Measurements from ENCODE around the gene NXF2B. TPM values are rescaled to one million over a fixed set of nuclear protein-coding genes. Genes with fewer than 3 reads are reported as not detected.
"Not testable (repeated sequence)": the region's sequence is repeated elsewhere in the genome, so short reads cannot be mapped to it uniquely, and the experiment has no call there.

Gene NXF2B
- total and polyA plus RNA-seq, 2 of the 8 experiments (the other 6 are each of a cell fraction or from before 2014, with no cell fraction given), result not detected

GRCh38 chrX:102471762-102472220 lies 32.0 kb upstream of the NXF2B start, which contains the start of gene TCP11X2:
TSS of gene TCP11X2 (minus strand) at chrX:102471812.
- POLR2A ChIA-PET (ENCODE audit: partially characterized antibody), result not testable (repeated sequence)

GRCh38 chrX:102470215-102470614 lies 30.4 kb upstream of the NXF2B start:
- FAIRE-seq; H4K8ac ChIP-seq (ENCODE audit: extremely low read depth, insufficient read depth, low read length): not testable (repeated sequence)

More at GRCh38 chrX:102471762-102472220, 32.0 kb upstream of the NXF2B start, which contains the start of gene TCP11X2:
- H3K4me3 ChIP-seq (ENCODE audit: extremely low read depth in 1 of 4, insufficient read depth in 2 of 4, low read depth in 3 of 4, low read length in 4 of 4); H2BK120ac ChIP-seq (replicated peaks; ENCODE audit: low read depth, low read length); H3K27me3 ChIP-seq (replicated peaks in 1 of 4; ENCODE audit: control insufficient read depth in 3 of 4, extremely low read depth in 1 of 4, insufficient read depth in 3 of 4, low read length in 3 of 4); H3K79me2 ChIP-seq (ENCODE audit: control insufficient read depth in 1 of 2, insufficient read depth in 2 of 2, low read length in 2 of 2); H3K23ac ChIP-seq (ENCODE audit: insufficient read length); H2BK5ac ChIP-seq (ENCODE audit: low read depth, low read length); H3K79me1 ChIP-seq (ENCODE audit: low read depth, low read length); H4K91ac ChIP-seq (replicated peaks; ENCODE audit: insufficient read length, low read length); H3K23me2 ChIP-seq (ENCODE audit: low read depth, low read length); H2AK5ac ChIP-seq (ENCODE audit: low read depth, low read length); H4K8ac ChIP-seq (ENCODE audit: extremely low read depth, insufficient read depth, low read length); H3K56ac ChIP-seq (replicated peaks; ENCODE audit: insufficient read length, low read depth, low read length); H3K27ac ChIP-seq (ENCODE audit: low read depth, low read length); H3K14ac ChIP-seq (ENCODE audit: insufficient read length); H3K4me1 ChIP-seq (replicated peaks in 1 of 4; ENCODE audit: control insufficient read depth in 3 of 4, insufficient read depth in 4 of 4, low read length in 3 of 4); H3K4ac ChIP-seq (replicated peaks; ENCODE audit: insufficient read length, low read depth, low read length); H3K9ac ChIP-seq (replicated peaks in 1 of 4; ENCODE audit: extremely low read depth in 1 of 4, low read depth in 3 of 4, low read length in 3 of 4); H2BK20ac ChIP-seq (ENCODE audit: low read length); H3K9me3 ChIP-seq (ENCODE audit: insufficient read depth in 2 of 2, low read depth in 1 of 2, low read length in 1 of 2); CTCF ChIA-PET (ENCODE audit: partially characterized antibody); H2AFZ ChIP-seq (ENCODE audit: low read length); H2BK15ac ChIP-seq (ENCODE audit: low read length); H3K4me2 ChIP-seq (ENCODE audit: insufficient read depth in 1 of 2, low read depth in 2 of 2, low read length in 2 of 2); H4K5ac ChIP-seq (ENCODE audit: insufficient read length, low read depth, low read length); H3K36me3 ChIP-seq (ENCODE audit: control insufficient read depth in 2 of 4, insufficient read depth in 4 of 4, low read length in 3 of 4); H3K18ac ChIP-seq (ENCODE audit: extremely low read depth, low read length); H2BK12ac ChIP-seq (ENCODE audit: low read depth, low read length); H4K20me1 ChIP-seq (replicated peaks in 1 of 2; ENCODE audit: control insufficient read depth in 1 of 2, insufficient read depth in 2 of 2, low read length in 2 of 2); DNase-seq (ENCODE audit: low read depth in 1 of 2, low spot score in 2 of 2): not testable (repeated sequence)
- peak; percentile 39 for FAIRE-seq
- 92% methylated on average over 4 of the region's 17 CpGs; no CpG with 5 or more reads in 1 of the 2 experiments for WGBS, 2 experiments (ENCODE audit: extremely low coverage in 1 of 2, insufficient coverage in 1 of 2, insufficient read length in 1 of 2, insufficient replicate concordance in 2 of 2, low coverage in 1 of 2, low lambda C conversion rate in 2 of 2, missing lambda C conversion rate in 1 of 2)

More at GRCh38 chrX:102470215-102470614, 30.4 kb upstream of the NXF2B start:
- H3K27me3 ChIP-seq (replicated peaks in 1 of 4; ENCODE audit: control insufficient read depth in 3 of 4, extremely low read depth in 1 of 4, insufficient read depth in 3 of 4, low read length in 3 of 4); H3K18ac ChIP-seq (ENCODE audit: extremely low read depth, low read length); DNase-seq (ENCODE audit: low read depth in 1 of 2, low spot score in 2 of 2); H2BK120ac ChIP-seq (replicated peaks; ENCODE audit: low read depth, low read length); H3K4ac ChIP-seq (replicated peaks; ENCODE audit: insufficient read length, low read depth, low read length); H3K79me1 ChIP-seq (ENCODE audit: low read depth, low read length); H4K5ac ChIP-seq (ENCODE audit: insufficient read length, low read depth, low read length); POLR2A ChIA-PET (ENCODE audit: partially characterized antibody); H3K36me3 ChIP-seq (ENCODE audit: control insufficient read depth in 2 of 4, insufficient read depth in 4 of 4, low read length in 3 of 4); H4K91ac ChIP-seq (replicated peaks; ENCODE audit: insufficient read length, low read length); H2AK5ac ChIP-seq (ENCODE audit: low read depth, low read length); H2AFZ ChIP-seq (ENCODE audit: low read length); H4K20me1 ChIP-seq (replicated peaks in 1 of 2; ENCODE audit: control insufficient read depth in 1 of 2, insufficient read depth in 2 of 2, low read length in 2 of 2); H2BK12ac ChIP-seq (ENCODE audit: low read depth, low read length); H2BK15ac ChIP-seq (ENCODE audit: low read length); H3K56ac ChIP-seq (replicated peaks; ENCODE audit: insufficient read length, low read depth, low read length); H3K14ac ChIP-seq (ENCODE audit: insufficient read length); H2BK5ac ChIP-seq (ENCODE audit: low read depth, low read length); H3K9ac ChIP-seq (replicated peaks in 1 of 4; ENCODE audit: extremely low read depth in 1 of 4, low read depth in 3 of 4, low read length in 3 of 4); H3K23ac ChIP-seq (ENCODE audit: insufficient read length); H2BK20ac ChIP-seq (ENCODE audit: low read length); H3K4me1 ChIP-seq (replicated peaks in 1 of 4; ENCODE audit: control insufficient read depth in 3 of 4, insufficient read depth in 4 of 4, low read length in 3 of 4); H3K4me2 ChIP-seq (ENCODE audit: insufficient read depth in 1 of 2, low read depth in 2 of 2, low read length in 2 of 2); H3K23me2 ChIP-seq (ENCODE audit: low read depth, low read length); H3K9me3 ChIP-seq (ENCODE audit: insufficient read depth in 2 of 2, low read depth in 1 of 2, low read length in 1 of 2); H3K79me2 ChIP-seq (ENCODE audit: control insufficient read depth in 1 of 2, insufficient read depth in 2 of 2, low read length in 2 of 2); CTCF ChIA-PET (ENCODE audit: partially characterized antibody); H3K27ac ChIP-seq (ENCODE audit: low read depth, low read length); H3K4me3 ChIP-seq (ENCODE audit: extremely low read depth in 1 of 4, insufficient read depth in 2 of 4, low read depth in 3 of 4, low read length in 4 of 4): not testable (repeated sequence)
- no CpG with 5 or more reads among the region's 3 CpGs for WGBS, 2 experiments (ENCODE audit: extremely low coverage in 1 of 2, insufficient coverage in 1 of 2, insufficient read length in 1 of 2, insufficient replicate concordance in 2 of 2, low coverage in 1 of 2, low lambda C conversion rate in 2 of 2, missing lambda C conversion rate in 1 of 2)
